ENCODE results near the gene CMSS1.

DNA sequence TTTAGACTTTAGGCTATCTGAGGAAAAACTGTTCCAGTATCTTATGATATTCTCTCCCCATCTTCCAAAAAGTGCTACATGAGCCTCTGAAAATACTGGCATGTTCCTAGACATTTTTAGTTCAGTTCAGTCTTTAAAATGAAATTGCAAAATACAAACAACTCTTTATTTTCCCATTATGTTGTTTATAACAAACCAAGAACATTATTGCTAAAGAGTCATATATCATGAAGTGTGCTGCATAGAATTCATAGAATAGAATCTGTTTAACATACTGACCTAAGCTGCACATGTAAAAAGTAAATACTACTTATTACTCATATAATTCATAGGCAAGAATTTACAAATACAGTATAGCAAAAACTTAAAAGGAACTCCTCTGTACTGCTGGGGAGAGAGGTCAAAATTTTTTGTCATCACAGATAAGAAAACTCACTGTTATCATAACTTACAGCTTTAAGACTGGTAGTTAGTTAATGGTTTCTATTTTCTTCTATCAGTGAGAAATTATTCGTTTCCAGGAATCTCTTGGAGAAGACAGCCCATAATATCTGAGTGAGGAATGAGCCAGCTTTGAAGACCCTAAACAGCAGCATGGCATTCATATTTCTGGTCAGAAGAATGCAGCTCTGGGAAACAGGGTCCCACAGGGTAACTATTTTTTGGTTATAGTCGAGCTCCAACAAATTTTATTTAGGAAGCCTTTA, 264.5 kb downstream of the CMSS1 start:
- TF ChIP-seq, protein P1, sequence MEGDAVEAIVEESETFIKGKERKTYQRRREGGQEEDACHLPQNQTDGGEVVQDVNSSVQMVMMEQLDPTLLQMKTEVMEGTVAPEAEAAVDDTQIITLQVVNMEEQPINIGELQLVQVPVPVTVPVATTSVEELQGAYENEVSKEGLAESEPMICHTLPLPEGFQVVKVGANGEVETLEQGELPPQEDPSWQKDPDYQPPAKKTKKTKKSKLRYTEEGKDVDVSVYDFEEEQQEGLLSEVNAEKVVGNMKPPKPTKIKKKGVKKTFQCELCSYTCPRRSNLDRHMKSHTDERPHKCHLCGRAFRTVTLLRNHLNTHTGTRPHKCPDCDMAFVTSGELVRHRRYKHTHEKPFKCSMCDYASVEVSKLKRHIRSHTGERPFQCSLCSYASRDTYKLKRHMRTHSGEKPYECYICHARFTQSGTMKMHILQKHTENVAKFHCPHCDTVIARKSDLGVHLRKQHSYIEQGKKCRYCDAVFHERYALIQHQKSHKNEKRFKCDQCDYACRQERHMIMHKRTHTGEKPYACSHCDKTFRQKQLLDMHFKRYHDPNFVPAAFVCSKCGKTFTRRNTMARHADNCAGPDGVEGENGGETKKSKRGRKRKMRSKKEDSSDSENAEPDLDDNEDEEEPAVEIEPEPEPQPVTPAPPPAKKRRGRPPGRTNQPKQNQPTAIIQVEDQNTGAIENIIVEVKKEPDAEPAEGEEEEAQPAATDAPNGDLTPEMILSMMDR (IDR thresholded peaks at IDR 0.05): no peak
- TF ChIP-seq POLR2A (IDR thresholded peaks at IDR 0.05): no peak

Measured in heart left ventricle (tissue), 13 donors.